K562 (cell line): Measurements from ENCODE around the gene NR5A2.

Experiments used
- BRF1 ChIP-seq: IDR thresholded peaks from 3 replicates; pipeline ENCODE4 v1.6.1; 2011; ENCODE audit warnings: borderline replicate concordance, mild to moderate bottlenecking; ENCODE audit not compliant: insufficient read length; ENCODE audit errors: extremely low read depth
- CBX2 ChIP-seq: fragments of 200-600 bp; sonication (generic); IDR thresholded peaks from one replicate; pipeline ENCODE4 v1.6.1; 2012; ENCODE audit warnings: mild to moderate bottlenecking, low read length, inconsistent platforms; ENCODE audit not compliant: insufficient read depth, poor library complexity, severe bottlenecking
- CTCF ChIP-seq, 3 experiments: IDR thresholded peaks in 2 of 3; conservative IDR thresholded peaks in 1 of 3; 2 replicates each; pipeline ENCODE4 v1.5.1; 2011 to 2012; ENCODE audit warnings: low read length in 3 of 3, mild to moderate bottlenecking in 3 of 3, control low read depth in 2 of 3, improper control_type of control experiment in 1 of 3, inconsistent platforms in 1 of 3, low read depth in 1 of 3, mixed read lengths in 1 of 3, moderate library complexity in 1 of 3; ENCODE audit not compliant: insufficient read depth in 2 of 3
- FOS ChIP-seq: IDR thresholded peaks from 3 replicates; pipeline ENCODE4 v1.6.1; 2011; ENCODE audit not compliant: insufficient read length; ENCODE audit errors: extremely low read depth
- GTF2F1 ChIP-seq: IDR thresholded peaks from 2 replicates; pipeline ENCODE4 v1.6.1; 2011; ENCODE audit warnings: low read depth, low read length, improper control_type of control experiment
- KAT2B ChIP-seq: IDR thresholded peaks from one replicate; pipeline ENCODE4 v1.6.1; 2012; ENCODE audit warnings: low read depth, mild to moderate bottlenecking, control low read depth, inconsistent platforms, low read length, moderate library complexity
- NR3C1 ChIP-seq: sonication (generic); formaldehyde crosslinking; IDR thresholded peaks from 2 replicates; pipeline ENCODE4 v1.8.1; 2022; ENCODE audit warnings: missing genetic modification reagents
- PRPF4 ChIP-seq: fragments of 200-400 bp; formaldehyde crosslinking; IDR thresholded peaks from one replicate; pipeline ENCODE4 v1.6.1; 2017; ENCODE audit warnings: low read length, low read depth, mild to moderate bottlenecking; ENCODE audit not compliant: insufficient read depth, poor library complexity, severe bottlenecking
- PTBP1 ChIP-seq: fragments of 200-400 bp; formaldehyde crosslinking; IDR thresholded peaks from 2 replicates; pipeline ENCODE4 v1.6.1; 2017; ENCODE audit warnings: low read depth, low read length
- RFX5 ChIP-seq: IDR thresholded peaks from 2 replicates; pipeline ENCODE4 v1.6.1; 2011; ENCODE audit warnings: low read depth, mild to moderate bottlenecking, improper control_type of control experiment, low read length
- SIN3B ChIP-seq: fragments of 450-650 bp; IDR thresholded peaks from 2 replicates; pipeline ENCODE4 v1.6.1; 2017; ENCODE audit warnings: low read depth, mild to moderate bottlenecking, moderate library complexity
- STAG1 ChIP-seq: sonication (generic); formaldehyde crosslinking; IDR thresholded peaks from 2 replicates; pipeline ENCODE4 v1.5.0; 2020; ENCODE audit warnings: missing genetic modification reagents, borderline replicate concordance

- no peak for TF ChIP-seq PRPF4
- no peak for TF ChIP-seq NR3C1
- no peak for TF ChIP-seq CBX2
- TF ChIP-seq STAG1 (CRISPR knock-in tag), result no peak
- TF ChIP-seq RFX5, result no peak
- TF ChIP-seq CTCF (IDR thresholded peaks at IDR 0.05 in 2 of 3, conservative IDR thresholded peaks at IDR 0.05 in 1 of 3; ENCODE audit: insufficient read depth in 2 of 3, low read depth in 1 of 3, low read length in 3 of 3), result no peak
- TF ChIP-seq FOS, result no peak
- TF ChIP-seq BRF1, result no peak
- no peak for TF ChIP-seq GTF2F1
- no peak for TF ChIP-seq KAT2B
- no peak for TF ChIP-seq PTBP1
- TF ChIP-seq SIN3B, result no peak
Measured at GRCh38 chr1:200081151-200081968, 53.9 kb downstream of the NR5A2 start.
